GM12892 (cell line): ENCODE results near the gene TET1.

Experiments
- POLR2A ChIP-seq: IDR thresholded peaks from 2 replicates; pipeline ENCODE4 v1.6.1; 2011; ENCODE audit warnings: low read depth, low read length, control low read depth
- POLR2AphosphoS5 ChIP-seq: IDR thresholded peaks from 2 replicates; pipeline ENCODE4 v1.6.1; 2011; ENCODE audit warnings: low read depth, low read length, control low read depth

- TF ChIP-seq POLR2A: no peak
- TF ChIP-seq POLR2AphosphoS5: no peak
Measured at GRCh38 chr10:68553599-68553998, 6.5 kb upstream of the TET1 start.
